ENCODE measurements around the gene SYDE2.

Gene SYDE2

GRCh38 chr1:85116856-85117255 is 84.0 kb downstream of the SYDE2 start:
- peak; percentile 75 for FAIRE-seq

GRCh38 chr1:85115933-85116332 is 84.9 kb downstream of the SYDE2 start:
- no peak for FAIRE-seq

- no peak for FAIRE-seq
Observed at GRCh38 chr1:85111695-85112094, 89.1 kb downstream of the SYDE2 start.

DNA sequence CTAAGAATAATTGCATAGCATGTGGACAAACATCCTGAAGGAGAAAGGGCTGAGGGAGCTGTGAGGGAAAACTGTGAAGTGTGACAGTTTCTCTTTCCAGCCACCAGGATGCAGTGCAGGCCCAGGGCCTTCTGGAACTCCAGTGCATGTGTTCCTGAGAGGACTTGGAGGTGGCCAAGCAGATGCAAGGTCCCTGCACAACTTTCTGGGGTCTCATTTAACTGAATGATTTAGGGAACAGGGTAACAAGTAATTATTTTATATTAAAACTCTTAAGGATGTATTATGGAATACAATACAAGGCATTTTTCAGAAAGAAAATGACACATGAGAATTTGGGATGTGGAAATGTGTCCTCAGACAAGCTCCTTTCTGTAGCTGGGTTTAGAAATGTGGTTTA is 91.3 kb downstream of the SYDE2 start:
- no peak for FAIRE-seq

All from colon (tissue), 2 donors.